ENCODE measurements around the gene FARS2.
"Not testable (repeated sequence)": the region's sequence is repeated elsewhere in the genome, so short reads cannot be mapped to it uniquely, and the experiment has no call there.

FARS2 gene

DNA sequence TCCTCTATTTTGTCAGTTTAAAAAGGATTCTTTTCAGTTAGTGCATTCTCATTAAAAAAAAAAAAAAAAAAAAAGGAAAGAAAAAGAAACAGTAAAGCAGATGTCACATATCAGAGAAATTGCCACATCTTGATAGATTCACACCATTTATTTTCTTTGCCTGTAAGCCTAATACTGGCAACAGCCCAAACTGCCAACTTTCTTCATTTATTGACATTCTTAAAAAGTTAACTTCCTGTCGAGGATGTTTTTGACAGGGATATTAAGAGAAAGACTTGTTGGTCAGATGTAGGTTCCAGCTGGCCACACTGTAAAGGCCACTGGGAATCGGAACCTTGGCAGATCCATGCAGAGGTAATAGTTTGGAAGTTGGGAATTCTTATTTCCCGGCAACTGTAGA lies 412.8 kb downstream of the FARS2 start:
- DNase-seq = no peak

DNA sequence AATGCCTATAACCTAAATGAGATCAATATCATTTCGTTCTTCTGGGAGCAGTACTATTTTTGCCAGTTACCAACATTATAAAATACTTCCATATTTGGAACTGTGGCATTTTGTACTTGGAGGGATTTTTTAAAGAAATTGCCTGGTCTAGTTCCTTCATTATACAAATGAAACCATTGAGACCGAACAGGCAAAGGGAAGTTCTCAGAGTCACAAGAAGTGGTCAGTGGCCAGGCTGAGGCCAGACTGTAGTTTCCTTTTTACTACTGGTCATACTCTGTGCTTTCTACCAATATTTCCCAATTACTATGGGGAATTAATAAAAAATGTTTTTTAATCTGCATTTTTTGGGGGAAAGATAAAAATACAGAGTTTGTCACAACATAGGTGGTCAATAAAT lies 413.4 kb downstream of the FARS2 start:
- no peak for DNase-seq

DNA sequence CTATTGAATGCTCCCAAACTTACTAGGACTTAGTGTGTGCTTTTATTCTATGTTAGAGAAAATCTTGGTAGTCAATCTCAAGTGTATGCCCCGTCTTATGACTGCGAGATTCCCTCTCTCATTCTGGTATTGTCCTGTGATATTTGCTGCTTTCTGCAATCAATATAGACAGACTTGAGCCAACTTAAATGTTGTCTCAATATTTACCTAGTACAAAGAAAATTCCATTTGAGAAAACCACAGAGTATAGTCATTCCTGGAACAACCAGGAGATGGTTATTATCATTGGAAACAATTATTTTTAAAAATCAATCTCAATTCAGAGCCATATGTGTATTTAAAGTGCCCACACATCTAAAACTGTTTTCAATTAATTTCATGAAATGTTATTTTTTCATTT lies 415.4 kb downstream of the FARS2 start:
- DNase-seq = no peak

DNA sequence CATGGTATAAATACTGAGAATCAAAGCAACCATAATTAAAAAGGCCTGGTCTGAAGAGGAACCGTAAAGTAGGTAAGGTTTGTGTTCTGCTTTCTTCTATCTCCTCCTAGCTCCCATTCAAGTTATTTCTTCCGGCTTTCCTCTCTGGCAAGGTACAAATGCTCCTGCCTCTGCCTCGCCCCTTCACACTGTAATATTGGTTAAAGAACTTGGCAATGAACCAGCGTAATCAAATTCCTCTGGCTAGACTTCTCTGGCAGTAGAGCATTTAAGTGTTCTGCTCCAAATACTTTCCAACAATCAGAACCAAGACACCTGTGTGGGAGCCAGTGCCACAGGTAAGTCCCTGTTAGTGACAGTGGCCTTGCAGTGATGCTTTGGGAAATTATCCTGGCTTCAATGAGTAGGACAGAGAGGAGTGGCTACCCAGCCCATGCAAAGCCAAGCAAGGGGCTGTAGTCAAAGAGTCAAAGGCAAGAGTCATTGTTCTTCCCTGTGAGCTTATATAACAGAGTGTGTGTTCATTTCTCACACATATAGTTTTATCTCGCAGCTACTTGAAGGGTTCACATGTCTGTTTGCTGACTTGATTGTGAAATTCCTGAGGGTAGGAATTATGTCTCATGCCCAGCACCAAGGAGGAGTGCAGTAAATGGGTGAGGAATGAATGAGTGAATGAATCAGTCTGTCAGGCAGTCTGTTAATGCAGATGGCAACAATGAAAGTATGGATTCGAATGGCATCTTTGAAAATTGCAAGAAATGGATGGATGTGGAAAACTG lies 416.1 kb downstream of the FARS2 start:
- no peak for DNase-seq

DNA sequence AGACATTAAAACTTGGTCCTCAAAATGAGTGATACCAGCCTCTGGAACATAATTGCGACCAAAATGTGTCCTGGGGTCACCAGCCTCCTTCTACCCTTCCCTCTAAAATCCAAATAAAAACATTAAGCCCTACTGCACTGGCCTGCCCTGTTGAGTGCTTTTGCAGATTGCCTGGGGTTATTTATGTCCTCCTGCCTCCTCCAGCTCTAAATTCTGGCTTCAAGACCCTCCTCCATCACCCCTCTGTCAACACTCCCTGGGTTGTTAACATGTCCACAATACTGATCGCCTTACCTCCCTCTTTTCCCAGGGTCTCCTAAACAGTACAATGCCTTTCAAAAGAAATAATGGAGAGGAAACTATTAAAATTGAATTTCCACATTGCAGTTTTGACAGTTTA lies 418.0 kb downstream of the FARS2 start:
- no peak for DNase-seq

DNA sequence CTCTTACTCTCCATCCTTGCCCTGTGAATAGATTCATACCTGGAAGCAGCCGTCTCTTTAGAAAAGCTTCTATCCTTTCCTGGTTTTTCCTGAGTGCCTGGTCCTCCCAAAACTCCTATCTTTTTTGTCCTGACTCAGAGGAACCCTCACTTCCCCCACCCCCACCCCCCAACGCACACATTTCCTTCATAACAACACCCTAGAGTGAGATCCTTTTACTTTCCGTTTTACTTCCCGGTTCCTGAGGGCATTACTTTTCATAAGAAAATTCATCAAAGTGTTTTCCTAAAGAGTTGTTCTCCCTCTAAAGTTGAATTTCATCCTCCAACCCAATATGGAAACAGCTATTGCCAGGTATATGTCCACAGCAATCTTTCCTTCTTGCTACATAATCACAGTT lies 418.4 kb downstream of the FARS2 start:
- no peak for DNase-seq

DNA sequence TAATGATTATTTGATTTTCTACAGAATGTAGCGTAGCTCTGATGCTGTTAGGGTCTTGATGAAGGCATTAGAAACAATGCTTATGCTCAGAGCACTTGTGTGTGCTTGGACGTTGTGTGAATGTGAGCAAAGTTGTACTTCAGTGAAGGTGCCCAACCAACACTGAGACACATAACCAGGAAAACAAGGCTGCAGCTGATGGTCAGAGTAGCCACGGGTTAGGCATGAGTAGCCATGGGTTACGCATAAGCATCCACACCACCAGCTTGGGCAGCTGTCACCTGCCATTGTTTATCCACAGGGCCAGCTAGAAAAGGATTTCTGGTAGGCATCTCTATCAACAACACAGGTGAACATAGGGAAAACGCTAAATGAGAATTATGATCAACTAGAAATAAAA lies 418.8 kb downstream of the FARS2 start:
- DNase-seq = no peak

DNA sequence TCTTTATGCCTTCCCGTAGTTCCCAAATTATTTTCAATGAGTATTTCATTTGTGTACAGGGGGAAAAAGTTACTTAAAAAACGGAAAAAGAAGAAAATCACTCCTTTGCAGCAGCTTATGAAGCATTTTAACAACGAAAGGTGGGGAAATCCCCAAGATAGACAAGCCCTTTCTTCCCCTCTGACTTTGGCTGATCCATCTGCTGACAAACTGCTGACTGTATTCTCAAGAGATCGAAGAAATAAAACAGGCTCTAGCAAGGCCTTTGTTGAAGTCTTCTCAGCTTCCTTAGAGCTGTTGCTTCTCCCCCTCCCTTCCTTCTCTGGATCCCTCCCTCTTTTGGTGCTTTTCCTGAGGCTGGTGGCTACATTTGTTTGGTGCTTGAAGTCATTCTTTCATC lies 420.2 kb downstream of the FARS2 start:
- DNase-seq = no peak

DNA sequence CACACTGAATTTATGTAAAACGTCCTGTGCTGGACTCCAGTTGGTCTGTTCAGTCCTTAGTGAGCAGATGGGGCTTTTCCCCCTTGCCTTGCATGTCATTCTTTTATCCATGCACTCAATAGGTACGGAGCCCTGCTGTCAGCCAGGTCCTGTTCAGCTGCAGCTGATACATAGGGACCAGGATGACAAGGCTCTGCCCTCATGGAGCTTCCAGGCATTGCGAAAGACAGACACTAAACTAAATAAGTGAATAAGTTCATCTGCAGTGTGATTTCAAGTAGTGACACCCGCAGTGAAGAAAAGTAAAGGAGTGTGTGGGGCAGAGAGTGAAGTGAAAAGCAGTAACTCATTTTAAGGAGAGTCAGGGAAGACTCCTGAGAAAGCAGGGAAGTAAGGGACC lies 421.2 kb downstream of the FARS2 start:
- no peak for DNase-seq

DNA sequence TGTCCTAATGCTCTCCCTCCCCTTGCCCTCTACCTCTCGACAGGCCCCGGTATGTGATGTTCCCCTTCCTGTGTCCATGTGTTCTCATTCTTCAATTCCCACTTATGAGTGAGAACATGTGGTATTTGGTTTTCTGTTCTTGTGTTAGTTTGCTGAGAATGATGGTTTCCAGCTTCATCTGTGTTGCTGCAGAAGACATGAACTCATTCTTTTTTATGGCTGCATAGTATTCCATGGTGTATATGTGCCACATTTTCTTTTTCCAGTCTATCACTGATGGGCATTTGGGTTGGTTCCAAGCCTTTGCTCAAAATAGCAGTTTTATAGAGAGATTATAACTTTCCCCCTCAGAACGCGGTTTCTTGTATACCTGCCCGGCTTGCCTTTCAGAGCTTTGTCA lies 422.4 kb downstream of the FARS2 start:
- not testable (repeated sequence) for DNase-seq

DNA sequence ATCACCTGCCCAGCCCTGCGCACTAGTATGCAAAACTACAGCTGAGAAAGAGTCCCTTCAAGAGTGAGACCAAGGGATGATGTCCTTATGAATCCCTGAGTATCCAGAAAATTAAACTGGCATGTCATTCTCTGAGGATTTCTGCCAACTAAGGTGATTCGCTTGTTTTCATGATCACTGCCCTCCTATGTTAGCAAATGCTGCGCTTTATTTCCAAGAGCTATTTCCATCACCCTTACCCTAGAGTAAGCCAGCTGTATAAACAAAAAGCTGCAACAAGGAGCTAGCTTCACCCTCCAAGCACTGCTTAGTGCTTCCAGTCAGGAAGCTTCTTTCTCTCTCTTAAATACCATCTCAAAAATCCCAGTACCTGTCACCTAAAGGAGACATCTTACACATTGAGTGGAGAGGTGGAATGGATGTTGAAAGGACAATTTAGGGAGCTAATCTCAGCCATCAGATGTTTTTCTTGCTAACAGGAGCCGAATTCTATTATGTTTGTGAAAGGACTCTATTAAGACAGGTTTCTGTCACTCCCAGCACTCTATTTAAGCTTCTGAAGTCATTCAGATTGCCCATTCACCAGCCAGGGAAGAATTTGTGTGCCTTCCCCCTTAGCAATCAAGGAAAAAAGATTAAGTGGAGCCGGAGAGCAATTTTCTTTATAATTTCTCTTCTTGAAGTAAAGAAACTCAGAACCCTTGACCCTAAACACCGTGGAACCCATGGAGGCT lies 423.2 kb downstream of the FARS2 start:
- DNase-seq = no peak

DNA sequence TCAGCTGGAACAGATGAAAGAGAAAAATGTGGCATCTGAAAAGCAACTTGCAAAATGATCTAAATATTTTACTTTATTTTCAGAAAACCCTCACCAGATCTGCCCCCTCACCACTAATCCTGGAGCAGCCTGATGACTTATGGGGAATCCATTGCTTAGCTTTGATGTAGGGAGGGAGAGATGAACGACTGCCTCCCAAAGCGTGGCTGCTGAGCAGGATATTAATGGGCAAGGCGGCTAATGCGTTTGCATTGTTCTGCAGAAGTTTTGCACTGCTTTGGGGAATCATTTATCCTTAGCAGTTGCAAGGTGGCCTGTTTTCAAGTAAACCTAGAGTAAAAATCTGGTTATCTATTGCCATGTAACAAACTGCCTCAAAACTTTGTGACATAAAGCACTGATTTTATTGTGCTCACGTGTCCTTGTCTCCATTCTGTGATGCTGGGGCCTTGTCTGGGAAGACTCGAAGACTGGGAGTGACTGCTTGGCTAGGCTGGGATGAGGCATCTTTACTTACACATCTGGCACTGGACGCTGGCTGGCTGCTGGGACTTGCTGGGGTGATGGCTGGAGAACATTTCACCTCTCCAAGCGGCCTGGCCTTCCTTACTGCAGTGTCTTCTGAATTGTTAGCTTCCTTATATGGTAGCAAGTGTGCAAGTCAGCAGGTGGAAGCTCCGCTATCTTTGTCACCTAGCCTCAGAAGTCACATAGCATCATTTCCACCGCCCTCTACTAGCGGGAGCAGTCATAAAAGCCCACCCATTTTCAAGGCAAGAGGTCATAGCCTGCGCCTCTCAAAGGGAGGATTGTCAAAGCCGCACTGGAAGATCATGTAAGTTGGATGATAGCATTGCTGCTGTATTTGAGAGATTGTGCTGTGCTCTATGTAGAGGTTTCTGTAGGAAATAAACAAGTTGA lies 432.2 kb downstream of the FARS2 start:
- DNase-seq = no peak

DNA sequence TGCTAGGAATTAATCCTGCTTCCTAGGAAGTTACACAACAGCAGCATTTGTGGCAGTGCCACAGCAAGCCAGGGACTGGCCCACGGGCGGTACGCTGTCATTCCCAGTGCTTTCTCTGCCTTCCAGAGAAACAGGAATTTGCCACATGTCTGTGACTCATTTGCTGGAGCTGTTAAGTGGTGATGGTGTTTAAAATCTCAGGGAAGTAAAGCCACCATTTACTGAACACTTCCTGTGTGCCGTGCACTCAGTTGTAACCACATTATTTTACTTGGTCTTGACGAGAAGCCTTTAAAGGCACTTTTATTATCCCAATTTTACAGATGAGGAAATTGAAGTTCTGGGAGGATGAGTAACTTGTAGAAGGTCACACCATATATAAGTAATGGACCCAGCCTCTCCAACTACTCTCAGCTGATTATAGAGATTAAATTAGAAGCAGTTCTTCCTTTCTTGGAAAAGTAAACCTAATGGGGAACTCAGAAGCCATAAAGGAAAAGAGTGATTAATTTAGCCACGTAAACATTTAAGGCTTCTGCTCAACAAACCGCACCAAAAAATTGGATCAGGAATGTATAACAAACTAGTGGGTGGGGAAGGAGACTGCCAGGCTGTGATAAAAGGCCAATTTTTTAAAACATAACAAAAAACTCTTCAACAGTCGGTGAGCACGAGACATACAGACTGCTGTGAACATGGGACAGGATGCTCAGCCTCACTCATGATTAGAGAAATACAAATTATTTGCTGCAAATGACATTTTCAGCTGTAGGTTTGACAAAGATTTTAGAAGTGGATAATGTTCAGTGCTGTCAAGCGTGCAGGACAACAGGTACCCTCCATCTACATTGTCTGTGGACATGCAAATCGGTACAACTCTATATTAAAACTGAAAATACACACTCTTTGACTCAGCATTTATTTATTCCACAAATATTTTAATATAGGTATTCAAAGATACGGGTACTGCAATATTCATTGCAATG lies 434.2 kb downstream of the FARS2 start:
- DNase-seq = no peak

DNA sequence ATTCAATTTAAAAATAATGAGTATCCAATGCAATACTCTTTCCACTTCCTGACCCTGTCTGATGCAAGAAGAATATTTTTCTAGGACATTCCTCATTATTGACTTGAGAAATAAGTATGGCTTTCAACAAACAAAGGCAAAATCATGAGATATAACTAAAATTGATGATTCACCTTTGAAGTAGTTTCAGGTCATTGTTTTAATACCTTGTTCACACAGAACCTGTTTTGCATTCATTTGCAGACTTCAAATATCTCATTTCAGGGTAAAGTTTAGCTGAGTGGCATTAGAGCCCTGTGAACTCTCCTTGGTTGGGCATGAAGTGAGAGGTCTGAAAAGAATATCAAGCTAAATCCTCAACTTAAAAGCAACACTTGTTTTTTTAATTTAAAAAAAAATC lies 436.2 kb downstream of the FARS2 start:
- no peak for DNase-seq

DNA sequence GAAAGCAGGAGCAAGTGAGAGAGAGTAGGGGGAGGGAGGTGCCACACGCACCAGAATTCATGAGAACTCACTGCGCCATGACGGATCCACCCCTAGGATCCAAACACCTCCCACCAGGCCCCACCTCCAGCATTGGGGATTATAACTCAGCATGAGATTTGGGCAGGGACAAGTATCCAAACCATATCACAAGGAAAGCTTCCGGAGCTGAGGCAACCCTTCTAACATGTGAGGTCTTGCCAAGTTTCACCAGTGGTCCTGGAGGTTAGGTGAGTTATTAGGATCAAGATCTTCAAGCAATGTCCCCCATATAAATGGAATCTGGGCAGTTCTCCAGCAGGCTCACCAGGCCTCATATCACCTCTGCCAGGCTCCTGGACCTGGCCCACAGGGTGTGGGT lies 437.0 kb downstream of the FARS2 start:
- DNase-seq = no peak

DNA sequence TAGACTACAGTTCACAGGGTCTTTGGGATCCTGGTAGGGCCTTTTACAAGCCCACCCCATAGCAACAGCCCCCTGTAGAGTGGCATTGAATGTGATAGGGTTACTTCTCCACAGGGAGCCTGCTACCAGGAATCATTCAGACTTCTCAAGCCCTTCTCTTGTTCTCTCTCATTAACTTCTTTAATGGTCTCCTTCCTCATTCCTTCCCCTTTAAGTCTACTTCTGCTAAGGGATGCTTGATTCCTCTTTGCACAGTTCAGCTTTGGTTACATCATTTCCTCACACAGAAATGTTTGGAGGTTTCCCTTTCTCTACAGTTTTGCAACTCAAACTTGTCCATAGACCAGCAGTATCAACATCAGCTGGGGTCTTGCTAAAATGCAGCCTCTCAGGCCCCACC lies 437.8 kb downstream of the FARS2 start:
- not testable (repeated sequence) for DNase-seq

DNA sequence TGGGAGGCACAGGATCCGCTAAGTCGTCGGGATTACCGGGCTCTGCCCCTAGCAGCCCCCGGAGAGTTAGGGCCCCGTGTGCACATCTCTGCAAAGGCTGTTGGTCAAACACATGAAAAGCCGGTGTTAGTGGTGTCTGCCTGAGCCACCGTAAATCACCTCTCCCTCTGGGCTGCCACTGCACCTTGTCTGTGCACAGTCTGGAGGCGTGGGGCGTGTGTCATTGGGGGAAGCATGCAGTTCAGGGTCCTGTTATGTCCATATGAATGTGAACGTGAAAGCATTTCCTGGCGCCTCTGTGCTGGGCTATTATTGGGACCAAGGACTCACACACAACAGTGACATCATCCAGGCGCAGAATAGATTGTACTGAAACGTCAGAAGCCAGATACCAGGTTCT lies 439.9 kb downstream of the FARS2 start:
- DNase-seq = peak; percentile 32

DNA sequence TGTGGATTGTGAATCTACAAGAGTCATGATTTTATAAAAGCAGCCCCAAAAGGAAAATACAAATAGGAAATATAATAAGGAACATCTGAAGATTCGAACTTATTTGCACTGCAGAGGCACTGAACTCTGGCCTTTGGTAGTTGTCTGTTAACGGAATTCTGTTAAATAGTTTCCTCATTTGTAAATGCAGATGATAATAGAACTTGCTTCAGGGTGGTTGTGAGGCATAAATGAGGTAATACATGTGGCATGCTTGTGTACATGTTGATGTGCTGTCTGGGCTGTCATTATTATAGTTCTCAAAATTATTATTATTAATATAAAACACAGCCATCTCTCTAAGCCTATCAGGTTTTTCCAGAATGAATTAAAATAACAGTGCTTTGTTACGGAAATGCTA lies 443.4 kb downstream of the FARS2 start:
- DNase-seq = no peak

DNA sequence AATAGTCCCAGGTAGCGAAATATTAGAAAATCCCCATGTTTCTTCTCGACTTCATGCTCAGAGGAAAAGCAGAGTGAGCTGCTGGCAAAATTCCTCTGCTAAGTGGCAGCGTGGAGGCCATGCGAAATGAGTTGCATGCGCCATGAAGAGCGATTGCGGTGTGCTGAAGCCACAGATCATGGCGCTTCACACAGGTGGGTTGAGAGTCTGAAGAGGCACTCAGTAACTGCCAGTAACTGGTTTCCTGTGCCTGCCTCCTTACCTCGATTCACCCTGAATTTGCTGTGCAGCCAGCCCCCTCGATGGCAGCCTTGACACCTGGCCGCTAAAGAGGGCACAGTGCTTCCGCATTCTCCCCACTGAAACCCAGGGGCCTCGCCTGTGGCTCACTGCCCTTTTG lies 443.9 kb downstream of the FARS2 start:
- DNase-seq = peak; percentile 11

DNA sequence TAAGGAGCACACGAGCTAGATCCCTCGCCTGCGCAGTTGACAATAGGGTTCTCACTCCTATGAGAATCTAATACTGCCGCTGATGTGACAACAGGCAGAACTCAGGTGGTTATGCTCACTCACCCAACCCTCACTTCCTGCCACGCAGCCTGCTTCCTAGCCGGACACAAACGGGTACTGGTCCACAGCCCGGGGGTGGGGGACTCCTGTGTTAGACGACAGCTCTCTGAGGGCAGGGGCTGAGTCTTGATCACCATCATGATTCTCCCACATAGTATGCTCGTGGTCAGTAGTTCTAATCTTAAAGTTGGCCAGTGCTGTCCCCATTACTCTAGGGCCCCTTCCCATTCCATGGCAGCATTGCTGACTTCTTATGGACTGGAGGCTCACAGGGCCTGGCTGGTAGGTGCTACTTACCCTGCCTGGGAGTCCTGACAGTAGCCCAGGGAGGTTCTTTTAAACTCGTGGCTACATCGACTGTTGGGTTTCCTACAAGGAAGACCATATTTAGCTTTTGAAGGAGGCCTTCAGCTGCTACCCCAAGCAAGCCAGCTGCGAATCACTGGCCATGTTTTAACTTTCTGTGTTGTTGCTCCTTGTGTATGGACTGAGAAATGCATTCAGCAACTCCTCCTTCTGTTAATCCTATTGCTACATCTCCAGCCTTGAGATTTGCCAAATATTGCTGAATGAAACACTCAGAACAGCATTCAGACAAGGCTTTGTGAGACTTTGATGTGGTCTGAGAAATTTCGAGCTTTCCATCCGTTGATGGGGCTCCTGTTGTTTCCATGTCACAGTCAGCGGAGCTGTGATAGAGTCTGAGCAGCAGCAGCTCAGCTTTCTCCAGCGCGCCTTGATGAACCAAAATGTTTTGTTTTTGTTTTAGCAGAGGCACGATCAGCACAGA lies 445.1 kb downstream of the FARS2 start:
- peak; percentile 12 for DNase-seq

Measured in femur (tissue), 1 donor.